ENCODE measurements around the gene DGCR2. TPM values are rescaled to one million over a fixed set of nuclear protein-coding genes. Genes with fewer than 3 reads are reported as not detected.

Gene DGCR2
- total and polyA plus RNA-seq, 2 experiments from 2014 or later: 18.5 to 83.0 TPM

GRCh38 chr22:19005905-19006304, 116.3 kb downstream of the DGCR2 start:
- H3K27me3 Mint-ChIP-seq (ENCODE audit: insufficient read depth, low read depth, poor library complexity): peaks cover 2% of the 10 kb centered on the region
- H3K27ac ChIP-seq (ENCODE audit: low read depth): no peak overlapping the region
- no peaks in the 10 kb centered on the region for H3K36me3 Mint-ChIP-seq (ENCODE audit: low read depth)
- no peak overlapping the region for H3K27ac Mint-ChIP-seq
- H3K9me3 Mint-ChIP-seq: no peaks in the 10 kb centered on the region
- no peaks in the 10 kb centered on the region for H3K36me3 ChIP-seq (ENCODE audit: insufficient read depth)
- H3F3A ChIP-seq (replicated peaks; ENCODE audit: low read depth): no peaks in the 10 kb centered on the region
- no peak overlapping the region for H2AFZ ChIP-seq
- DNase-seq (ENCODE audit: low spot score) (no peak), ATAC-seq (no peak)
- H3K9me2 ChIP-seq (ENCODE audit: insufficient read depth): no peaks in the 10 kb centered on the region
- no peaks in the 10 kb centered on the region for H3K79me2 ChIP-seq (replicated peaks; ENCODE audit: insufficient read depth)
- H3K4me3 Mint-ChIP-seq: no peak overlapping the region
- H3K4me3 ChIP-seq: no peak overlapping the region
- H3K4me1 ChIP-seq (ENCODE audit: insufficient read depth): no peaks in the 10 kb centered on the region
- H3K4me1 Mint-ChIP-seq: peaks cover under 1% of the 10 kb centered on the region; the same call in 1 of the 3 replicates
- H3K4me2 ChIP-seq: no peak overlapping the region
- TF ChIP-seq NANOG (IDR thresholded peaks at IDR 0.05; ENCODE audit: borderline replicate concordance) (no peak), CREB1 (CRISPR knock-in tag; IDR thresholded peaks at IDR 0.05; ENCODE audit: low read depth) (no peak), EZH2 (IDR thresholded peaks at IDR 0.05; ENCODE audit: low read depth, unreplicated experiment) (no peak), POLR2AphosphoS5 (IDR thresholded peaks at IDR 0.05; ENCODE audit: low read depth) (no peak), EZH2phosphoT487 (IDR thresholded peaks at IDR 0.05; ENCODE audit: unreplicated experiment) (no peak), CTCF (conservative IDR thresholded peaks at IDR 0.05; ENCODE audit: low read depth in 2 of 2) (no peak), ETS1 (IDR thresholded peaks at IDR 0.05) (no peak), ZNF114 (CRISPR knock-in tag; IDR thresholded peaks at IDR 0.05) (no peak), ZNF331 (CRISPR knock-in tag; IDR thresholded peaks at IDR 0.05; ENCODE audit: low read depth) (no peak), REST (IDR thresholded peaks at IDR 0.05; ENCODE audit: unreplicated experiment) (no peak), JUNB (IDR thresholded peaks at IDR 0.05; ENCODE audit: unreplicated experiment) (no peak), STAT1 (IDR thresholded peaks at IDR 0.05; ENCODE audit: unreplicated experiment) (no peak), ZNF462 (CRISPR knock-in tag; IDR thresholded peaks at IDR 0.05) (no peak)
- no peaks in the 10 kb centered on the region for H3K27me3 ChIP-seq (ENCODE audit: insufficient read depth)
- H4K20me1 ChIP-seq (replicated peaks; ENCODE audit: insufficient read depth): no peaks in the 10 kb centered on the region

All from GM23338 (cell line).